ENCODE data around the gene SPATA32. TPM values are rescaled to one million over a fixed set of nuclear protein-coding genes. Genes with fewer than 3 reads are reported as not detected.

SPATA32 gene
- total RNA-seq, 1 donor from 2014 or later, result not detected

DNA sequence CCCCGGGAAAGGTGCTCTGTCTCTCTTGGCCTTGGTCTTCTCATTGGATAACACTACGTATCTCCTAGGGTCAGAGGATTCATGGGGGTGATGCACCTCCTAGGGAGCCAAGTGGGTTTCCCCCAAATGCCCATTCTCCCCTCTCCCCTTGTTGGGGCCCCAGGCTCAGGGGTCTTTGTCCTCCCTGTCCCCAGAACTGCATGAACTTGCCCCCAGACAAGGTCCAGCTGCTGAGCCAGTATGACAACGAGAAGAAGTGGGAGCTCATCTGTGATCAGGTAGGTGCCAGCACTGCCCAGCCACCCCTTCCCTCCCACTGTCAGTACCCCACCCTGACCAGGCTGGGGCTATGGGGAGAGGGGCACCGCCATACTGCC is 31.5 kb downstream of the SPATA32 start:
- DNase-seq (ENCODE audit: low spot score), result no peak

DNA sequence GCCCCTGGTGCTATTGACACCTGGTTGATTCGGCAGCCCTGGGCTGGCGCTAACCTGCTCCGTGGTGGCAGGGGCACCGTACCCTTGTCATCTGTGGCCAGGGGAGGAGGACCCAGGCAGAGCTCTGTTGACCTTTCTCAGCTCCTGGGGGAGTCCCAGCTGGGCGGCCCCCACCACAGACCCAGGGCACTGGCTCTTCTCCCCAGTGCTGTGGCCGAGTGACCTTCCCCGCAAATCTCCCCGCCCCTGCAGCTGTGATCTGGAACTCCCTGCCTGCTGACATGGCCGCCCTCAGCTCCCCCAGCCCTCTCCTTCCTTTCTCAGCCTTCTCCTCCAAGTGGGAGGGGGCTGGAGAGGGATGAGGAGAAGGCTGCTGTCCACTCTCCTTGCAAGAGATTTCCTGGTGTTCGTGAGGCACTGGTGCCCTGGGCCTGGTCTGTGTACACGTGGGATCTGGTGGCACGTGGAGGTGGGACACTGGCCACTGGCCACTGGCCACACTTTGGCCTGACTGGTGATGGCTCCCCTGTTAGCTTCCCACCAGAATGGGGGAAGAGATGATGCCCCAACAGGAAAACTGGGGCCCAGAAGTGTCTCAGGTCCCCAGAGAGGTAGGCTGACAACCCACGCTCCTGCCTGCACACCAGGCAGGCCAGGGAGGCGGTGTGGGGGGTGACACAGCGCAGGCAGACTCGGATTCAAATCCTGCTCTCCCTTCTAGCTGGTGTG is 32.0 kb downstream of the SPATA32 start:
- DNase-seq (ENCODE audit: low spot score), result no peak

- DNase-seq (ENCODE audit: low spot score), result peak; percentile 83
Observed at GRCh38 chr17:45228763-45229539, 32.9 kb downstream of the SPATA32 start.

DNA sequence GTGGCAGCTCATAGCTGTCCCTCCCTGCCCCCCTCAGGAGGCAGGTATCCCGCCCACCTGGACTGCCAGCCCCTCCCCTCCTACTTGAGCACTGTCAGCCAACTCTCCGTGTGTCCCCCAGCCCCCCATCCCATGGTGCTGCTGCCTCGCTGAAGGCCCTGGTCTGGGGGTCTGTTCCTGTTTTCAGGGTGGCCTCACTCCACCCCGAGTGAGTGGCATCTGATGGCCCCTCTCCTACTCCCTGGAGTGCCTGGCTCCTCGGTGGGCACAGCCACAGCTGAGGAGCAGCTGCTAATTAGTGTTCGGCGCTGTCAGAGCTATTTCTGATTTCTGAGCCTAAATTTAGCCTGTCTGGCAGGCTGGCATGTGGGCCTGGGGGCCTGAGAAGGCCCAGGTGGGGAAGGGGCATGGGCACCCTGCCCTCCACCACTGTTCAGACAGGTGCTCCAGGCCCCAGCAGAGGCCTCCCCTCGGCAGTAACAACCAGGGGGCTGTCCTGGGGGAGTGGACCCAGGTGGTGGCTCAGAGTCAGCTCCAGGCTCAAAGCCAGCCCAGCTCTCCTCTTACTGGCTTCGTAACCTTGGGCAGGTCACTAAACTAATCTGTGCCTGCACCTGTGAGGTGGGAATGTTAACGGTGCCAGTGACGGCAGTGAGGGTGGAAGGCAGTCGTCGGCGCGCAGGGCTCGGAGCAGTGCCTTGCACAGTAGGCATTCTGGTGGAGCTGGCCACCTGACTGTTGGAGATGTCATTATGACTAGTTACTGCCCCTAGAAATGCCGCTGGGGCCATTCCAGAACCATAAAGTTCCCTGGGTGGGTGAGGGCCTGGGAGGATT is 33.8 kb downstream of the SPATA32 start:
- DNase-seq (ENCODE audit: low spot score), result no peak

DNA sequence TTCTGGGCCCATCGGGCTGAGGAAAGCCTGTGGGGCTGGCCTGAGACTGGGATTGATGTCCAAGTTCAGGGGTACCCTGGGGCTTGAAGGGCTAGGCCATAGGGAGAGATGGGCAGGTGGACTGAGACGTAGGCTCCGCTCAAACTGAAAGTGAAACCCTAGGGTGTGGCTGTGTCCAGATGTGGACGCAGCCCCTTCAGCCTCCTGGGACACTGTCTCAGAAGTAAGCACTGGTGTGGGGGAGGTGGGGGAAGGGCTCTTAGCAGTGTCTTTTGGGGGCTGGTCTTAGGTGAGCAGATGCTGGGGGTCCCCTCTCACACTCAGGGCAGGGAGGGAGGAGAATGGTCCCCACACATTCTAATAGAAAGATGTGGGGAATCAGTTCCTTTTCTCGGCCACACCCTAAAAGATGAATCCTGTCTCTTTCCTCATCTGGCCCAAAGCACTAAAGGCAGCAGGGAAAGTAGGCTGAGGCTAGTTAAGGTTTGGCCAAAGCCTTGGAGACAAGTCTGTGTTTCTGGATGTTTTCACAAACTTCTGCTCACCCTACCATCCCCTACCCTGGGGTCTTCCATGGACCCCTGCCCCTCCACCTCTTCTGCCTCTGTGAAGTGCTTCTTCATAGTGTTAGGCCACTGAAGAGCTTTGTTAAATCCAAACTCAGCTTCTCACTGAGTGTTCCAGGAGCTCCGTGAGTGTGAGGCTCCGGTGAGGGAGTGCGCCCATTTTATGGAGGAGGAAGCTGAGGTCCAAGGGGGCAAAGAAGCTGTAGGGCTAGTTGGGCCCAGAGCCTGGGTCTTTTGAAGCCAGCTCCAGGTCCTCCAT is 34.6 kb downstream of the SPATA32 start:
- no peak for DNase-seq (ENCODE audit: low spot score)

GRCh38 chr17:45226576-45226975 is 35.3 kb downstream of the SPATA32 start:
- DNase-seq (ENCODE audit: low spot score), result no peak

DNA sequence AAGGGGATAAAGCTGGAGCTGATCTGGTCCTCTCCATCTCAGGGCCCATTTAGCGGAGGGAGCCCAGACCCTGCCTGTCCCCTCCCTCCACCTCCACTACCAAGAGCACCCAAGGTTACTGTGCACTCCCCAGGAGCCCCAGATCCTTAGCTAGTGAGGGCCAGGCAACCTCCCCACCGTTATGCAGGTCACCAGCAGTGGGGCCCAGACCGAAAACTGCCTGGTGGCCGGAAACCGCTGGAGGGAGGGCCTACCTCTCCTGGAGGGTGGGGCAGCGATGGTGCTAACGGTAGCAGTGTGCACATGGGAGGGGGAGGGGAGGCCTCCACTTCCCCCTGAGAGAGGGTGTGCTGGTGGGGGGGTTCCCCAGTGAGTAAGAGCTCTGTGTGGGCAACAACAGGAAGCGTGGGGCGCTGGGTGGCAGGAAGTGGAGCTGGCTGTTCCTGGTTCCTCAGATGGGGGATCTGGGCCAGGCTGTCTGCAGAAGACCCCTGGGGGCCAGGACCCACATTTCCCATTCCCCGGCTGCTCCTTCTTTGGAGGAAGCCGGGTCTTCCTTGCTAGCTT is 35.8 kb downstream of the SPATA32 start:
- DNase-seq (ENCODE audit: low spot score), result no peak

DNA sequence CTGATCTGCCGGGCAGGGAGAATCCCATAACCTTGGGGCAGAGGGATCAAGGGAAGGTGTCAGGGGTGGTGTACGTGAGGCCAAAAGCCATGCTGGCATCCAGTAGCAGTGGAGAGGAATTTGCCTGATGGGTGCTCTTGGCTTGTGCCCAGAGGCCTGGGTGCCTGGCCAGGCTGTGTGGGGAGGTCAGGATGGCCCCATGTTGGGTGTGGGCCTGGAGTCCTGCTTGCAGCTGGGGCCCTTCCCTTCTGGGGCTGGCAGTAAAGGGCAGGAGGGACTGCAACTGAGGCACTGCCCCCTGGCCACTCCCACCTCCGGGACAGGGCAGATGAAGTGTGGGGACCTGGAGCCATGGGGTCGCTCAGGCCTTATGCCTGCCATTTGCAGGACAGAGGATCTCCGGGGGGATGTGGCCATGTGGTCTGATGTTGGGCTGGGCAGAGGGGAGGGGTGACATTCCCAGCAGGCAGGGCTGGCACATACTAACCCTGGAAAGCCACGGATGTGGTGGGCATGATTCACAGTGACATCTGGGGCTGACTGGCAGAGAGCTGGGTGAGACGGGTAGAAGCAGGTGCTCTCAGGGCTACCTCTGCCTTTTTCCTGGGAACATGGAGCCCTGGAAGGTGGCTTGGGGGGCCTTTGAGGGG is 36.7 kb downstream of the SPATA32 start:
- DNase-seq (ENCODE audit: low spot score), result no peak

GRCh38 chr17:45224671-45225050 is 37.2 kb downstream of the SPATA32 start:
- DNase-seq (ENCODE audit: low spot score), result no peak

GRCh38 chr17:45223539-45224528 is 38.1 kb downstream of the SPATA32 start:
- DNase-seq (ENCODE audit: low spot score), result no peak

DNA sequence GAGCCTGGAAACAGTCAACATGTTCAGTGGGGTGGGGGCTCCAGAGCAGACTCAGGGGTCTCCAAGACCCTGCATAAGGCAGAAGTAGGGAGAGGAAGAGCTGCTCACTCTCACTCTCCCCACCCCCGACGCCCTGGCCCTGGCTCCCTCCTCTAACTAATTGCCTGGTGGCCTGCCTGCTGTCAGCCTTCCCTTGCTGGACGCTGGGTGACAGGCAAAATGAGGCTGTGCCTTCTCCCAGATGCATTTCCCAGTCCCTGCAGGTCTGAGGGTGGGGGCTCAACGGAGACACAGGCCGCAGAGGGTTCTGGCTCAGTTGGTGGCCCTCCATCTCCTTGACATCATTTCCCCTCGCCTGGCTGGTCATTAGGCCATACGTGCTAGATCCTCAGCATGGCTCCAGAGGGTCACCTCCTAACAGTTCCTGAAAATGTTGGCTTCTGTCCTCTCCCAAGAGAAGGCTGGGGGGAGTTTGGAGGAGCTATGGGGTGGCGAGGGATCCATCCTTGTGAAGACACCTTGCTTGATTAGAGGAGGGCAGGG is 38.8 kb downstream of the SPATA32 start:
- DNase-seq (ENCODE audit: low spot score), result no peak

DNA sequence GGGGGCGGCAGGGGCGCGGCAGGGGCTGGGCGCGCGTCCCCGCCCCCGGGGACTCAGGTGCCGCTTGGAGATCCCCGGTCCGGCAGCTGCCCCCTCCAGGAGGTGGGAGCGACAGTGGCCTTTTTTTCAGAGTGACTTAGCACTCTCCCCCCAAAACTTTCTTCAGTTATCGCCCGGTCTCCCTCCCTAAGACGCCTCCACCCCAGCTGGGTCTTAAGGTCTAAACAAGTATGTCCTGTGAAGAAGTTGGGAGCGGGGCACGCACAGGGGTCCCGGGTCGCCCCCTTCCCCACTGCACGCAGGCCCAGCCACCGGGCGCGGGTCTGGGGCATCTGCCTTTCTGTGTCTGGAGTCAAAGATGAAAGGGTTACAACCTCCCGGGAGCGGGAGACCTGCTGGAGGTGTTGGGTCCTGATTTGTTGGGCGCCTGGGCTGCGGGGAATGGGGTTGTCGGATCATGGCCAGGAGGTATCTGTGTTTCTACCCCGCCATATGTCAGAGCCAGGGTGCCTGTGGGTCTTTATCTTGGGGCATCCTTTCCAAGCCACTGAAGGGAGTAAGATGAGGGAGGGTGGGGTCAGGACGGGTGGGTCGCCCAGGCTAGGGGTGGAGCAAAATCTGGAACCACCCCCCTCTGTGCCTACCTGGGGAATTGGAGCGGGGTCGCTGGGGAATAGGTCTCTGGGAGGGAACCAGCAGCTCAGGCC is 39.5 kb downstream of the SPATA32 start:
- DNase-seq (ENCODE audit: low spot score), result no peak

GRCh38 chr17:45222014-45222288 is 39.9 kb downstream of the SPATA32 start:
- DNase-seq (ENCODE audit: low spot score), result no peak

GRCh38 chr17:45221081-45222013 is 40.5 kb downstream of the SPATA32 start, which contains the start of gene FMNL1:
FMNL1 (plus strand) TSS chr17:45221885; CDS start chr17:45222125, 240 bp downstream.
- DNase-seq (ENCODE audit: low spot score), result no peak

- no peak for DNase-seq (ENCODE audit: low spot score)
Observed at GRCh38 chr17:45220079-45220478, 41.8 kb downstream of the SPATA32 start.

GRCh38 chr17:45218895-45219661 is 42.8 kb downstream of the SPATA32 start:
- peak; percentile 77 for DNase-seq (ENCODE audit: low spot score)

All from umbilical cord (tissue), 2 donors.